Measurements from ENCODE around the gene COL19A1. TPM values are rescaled to one million over a fixed set of nuclear protein-coding genes. Genes with fewer than 3 reads are reported as not detected.
"Not testable (repeated sequence)": the region's sequence is repeated elsewhere in the genome, so short reads cannot be mapped to it uniquely, and the experiment has no call there.

COL19A1 gene
- total RNA-seq, 1 donor from 2014 or later = 0.98 TPM

DNA sequence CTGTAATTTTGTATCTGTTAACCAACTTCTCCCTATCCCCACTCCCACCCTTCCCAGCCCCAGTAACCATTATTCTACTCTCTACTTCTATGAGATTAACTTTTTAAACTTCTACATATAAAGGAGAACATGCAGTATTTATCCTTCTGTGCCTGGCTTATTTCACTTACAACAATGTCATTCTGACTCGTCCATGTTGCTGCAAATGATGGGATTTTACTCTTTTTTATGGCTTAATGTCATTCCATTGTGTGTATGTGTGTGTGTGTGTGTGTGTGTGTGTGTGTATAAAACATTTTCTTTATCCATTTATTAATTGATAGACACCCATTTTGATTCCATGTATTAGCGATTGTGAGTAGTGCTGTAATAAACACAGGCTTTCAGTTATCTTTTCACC lies 76.1 kb downstream of the COL19A1 start:
- DNase-seq (ENCODE audit: low spot score) = no peak
- intact Hi-C loops (cut with DNase I) = no loop called here
- no peak for ATAC-seq

DNA sequence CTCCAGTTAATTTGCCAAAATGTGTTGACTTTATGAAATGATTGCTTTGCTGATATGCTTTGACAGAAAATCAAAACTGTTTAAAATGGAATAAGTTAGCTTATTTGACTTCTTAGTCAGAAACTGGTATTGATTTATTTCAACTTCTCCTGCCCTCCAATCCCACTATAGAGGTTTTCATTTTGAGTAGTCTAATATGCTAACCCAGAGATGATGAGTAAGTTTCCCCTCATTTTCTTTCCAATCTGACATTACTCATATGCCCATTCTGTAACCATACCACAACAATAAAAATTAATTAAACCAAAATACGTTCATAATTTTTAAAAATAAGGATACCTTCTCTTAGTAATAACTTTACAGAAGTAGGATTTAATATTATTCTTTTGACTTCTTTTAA lies 78.8 kb downstream of the COL19A1 start:
- intact Hi-C loops (cut with DNase I) = no loop called here
- no peak for ATAC-seq
- no peak for DNase-seq (ENCODE audit: low spot score)

DNA sequence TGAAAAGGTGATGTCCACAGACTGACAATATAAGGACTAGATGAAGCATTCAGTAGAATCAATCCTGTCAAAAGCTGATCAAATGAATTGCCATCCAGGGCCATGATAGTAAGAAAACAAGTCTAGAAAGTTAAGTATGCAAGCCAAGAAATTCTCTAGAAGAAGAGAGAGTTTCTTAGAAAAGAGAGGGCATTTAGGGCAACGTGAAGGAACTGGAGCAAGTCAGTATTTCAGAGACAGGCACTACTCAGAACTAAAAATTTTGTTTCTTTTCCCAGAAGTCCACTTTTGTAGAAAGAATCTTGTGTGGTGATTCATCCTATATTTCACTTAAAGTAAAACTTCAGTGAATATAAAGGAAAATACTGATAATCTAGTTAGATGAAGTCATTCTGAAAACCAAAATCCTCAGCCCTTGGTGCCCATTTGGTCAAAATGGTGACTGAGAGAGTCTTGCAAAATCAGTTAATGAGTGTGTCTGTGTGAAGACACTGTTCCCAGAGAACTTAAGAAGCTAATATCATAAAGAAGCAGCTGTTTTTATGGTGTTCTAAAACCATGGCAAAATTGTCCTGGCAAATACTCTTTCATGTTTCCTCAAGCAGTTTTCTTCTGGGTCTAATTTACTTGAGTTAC lies 82.2 kb downstream of the COL19A1 start:
- intact Hi-C loops (cut with DNase I) = no loop called here
- no peak for ATAC-seq
- no peak for DNase-seq (ENCODE audit: low spot score)

DNA sequence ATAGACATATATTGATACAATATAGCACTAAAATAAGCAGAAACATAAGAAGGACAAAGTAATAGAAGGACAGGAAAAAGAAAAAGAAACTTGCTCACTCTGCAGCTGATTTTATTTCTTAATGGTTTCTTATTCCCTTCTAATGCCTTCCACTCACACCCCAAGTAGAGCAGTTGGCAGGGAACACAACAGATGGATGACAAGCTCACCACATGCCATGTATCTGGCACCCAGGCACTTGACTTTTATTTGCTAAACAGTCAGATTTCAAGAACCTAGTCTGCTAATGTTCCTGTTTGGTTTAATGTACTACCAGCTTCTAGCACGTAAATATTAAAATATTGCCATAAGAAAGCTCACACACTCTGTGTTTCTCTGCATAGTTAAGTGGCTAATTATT lies 87.1 kb downstream of the COL19A1 start:
- ATAC-seq = no peak
- intact Hi-C loops (cut with DNase I) = no loop called here
- no peak for DNase-seq (ENCODE audit: low spot score)

DNA sequence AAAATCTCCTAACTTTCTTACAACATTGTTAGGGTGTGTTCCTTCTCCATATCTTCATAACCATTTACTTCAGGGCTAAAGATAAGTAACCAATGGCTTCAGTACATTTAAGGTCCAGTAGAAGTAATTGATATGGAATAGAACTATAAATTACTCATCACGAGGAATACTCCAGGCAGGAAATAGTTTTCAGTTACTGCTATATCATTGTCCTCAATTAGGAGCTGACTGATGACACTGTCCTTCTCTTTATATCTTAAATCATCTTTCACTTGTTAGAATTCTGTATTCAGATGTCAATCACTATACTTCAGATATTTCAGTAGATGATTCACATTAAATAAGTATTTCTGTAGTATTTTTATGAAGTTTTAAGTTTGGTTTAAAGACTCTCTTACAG lies 88.4 kb downstream of the COL19A1 start:
- DNase-seq (ENCODE audit: low spot score) (no peak), ATAC-seq (no peak)
- intact Hi-C loops (cut with DNase I) = no loop called here

DNA sequence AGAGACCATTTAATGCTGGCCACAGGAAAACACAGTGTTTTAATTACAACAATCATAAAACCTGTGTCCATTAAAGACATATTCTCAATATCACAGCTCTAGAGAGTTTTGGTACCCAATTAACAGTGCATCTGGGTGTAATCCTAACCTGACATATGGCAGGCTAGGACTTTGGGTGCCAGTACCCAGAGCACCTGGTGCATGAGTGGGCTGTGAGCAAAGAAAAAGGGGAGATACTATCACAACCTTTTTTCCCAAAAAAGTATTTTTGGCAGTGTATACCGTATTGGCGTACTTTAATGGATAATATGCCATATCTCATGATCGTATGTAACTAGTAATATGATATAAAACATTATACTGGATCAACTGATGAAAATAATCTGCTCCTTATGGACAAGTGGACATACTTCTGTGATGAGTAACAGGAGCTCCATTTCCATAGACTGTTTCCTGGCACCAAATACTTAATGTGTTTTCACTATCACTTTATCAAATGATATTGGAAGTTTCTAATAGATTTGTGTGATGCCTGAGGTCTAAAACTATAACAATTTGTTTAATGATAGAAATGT lies 91.7 kb downstream of the COL19A1 start:
- ATAC-seq (no peak), DNase-seq (ENCODE audit: low spot score) (no peak)
- intact Hi-C loops (cut with DNase I) = no loop called here

DNA sequence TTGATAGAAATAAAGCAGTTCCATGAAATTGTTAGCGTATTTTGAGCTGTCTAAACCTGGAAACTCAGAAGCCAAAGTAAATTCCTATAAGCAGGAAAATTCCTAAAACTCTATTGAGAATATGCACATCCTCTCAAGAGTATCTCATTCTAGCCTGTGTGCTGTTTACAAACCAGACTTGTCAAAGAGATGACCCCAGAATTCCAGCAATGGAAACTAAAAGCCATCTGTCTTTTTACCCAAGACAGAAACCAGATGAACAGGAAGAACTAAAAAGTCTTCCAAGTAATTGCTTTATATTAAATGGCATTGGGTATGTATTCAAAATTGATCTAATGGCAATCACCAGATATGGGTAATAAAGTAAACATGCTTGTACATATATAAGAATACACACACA lies 92.6 kb downstream of the COL19A1 start:
- intact Hi-C loops (cut with DNase I) = no loop called here
- DNase-seq (ENCODE audit: low spot score) = no peak
- ATAC-seq = no peak

DNA sequence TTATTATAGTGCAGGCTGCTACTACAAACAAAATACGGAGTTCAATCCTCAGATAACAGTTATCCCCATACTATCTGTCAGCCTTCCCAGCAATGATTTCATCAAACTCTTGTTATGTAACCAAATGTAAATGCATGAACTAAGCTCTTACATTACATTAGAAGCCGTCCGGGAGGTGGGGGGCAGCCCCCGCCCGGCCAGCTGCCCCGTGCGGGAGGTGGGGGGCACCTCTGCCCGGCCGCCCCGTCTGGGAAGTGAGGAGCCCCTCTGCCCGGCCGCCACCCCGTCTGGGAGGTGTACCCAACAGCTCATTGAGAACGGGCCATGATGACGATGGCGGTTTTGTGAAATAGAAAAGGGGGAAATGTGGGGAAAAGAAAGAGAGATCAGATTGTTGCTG lies 99.6 kb downstream of the COL19A1 start:
- ATAC-seq; DNase-seq (ENCODE audit: low spot score); intact Hi-C loops (cut with DNase I): not testable (repeated sequence)

DNA sequence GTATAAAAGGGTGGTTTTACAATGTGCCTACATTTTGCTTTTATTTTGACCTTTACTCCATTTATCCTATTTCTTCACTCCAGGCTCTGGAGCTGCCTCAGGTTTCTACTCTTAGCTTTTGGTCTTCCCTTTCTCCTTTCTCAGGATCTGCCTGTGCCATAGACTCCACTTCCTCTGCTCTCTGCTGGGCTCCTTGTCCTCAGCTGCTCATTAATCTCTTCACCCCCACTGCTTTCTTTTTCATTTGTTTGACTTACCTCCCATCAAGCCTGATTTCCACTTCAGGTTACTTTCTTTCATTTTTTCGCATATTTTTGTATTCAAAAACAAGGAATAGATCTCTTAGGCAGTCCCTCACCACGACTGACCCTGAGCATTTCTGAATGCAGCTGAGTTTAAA lies 106.8 kb downstream of the COL19A1 start:
- ATAC-seq (no peak), DNase-seq (ENCODE audit: low spot score) (no peak)
- intact Hi-C loops (cut with DNase I) = no loop called here

DNA sequence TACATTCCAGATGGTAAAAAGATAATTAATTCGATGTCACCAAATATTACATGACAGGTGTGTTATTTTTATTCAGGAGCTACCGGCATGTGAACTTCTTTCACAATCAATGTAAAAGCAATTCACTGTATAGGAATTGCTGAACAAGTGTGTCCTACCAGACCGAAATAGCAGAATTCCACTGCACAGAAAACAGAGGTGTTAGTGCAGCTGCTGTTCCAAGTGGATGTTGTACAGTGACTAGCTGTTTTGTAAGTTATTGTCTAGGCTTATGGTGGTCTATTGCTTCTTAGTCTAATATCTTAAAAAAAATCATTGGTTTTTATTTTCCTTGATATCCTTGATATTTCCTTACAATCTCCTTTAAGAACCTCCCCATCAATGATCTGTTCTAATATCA lies 107.4 kb downstream of the COL19A1 start:
- DNase-seq (ENCODE audit: low spot score) = no peak
- ATAC-seq = no peak
- intact Hi-C loops (cut with DNase I) = no loop called here

DNA sequence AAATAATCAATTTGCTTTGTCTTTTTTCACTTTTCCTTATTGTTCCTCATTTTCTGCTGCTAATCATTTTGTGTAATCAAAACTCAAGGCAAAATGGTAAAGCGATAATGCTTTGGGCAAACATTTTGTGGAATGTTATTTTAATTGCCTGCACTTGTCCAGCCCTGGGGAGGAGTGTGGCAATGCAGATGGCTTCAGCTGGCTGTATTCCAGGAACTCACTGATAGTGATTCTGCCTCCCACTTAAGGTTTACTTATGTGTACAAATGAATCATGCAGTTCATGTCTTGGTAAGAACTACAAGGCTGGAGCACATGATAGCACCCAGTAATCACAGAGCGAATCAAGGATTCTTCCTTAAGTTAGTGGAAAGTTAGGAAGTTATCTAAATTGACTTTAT lies 107.8 kb downstream of the COL19A1 start:
- ATAC-seq = no peak
- intact Hi-C loops (cut with DNase I) = no loop called here
- DNase-seq (ENCODE audit: low spot score) = no peak

DNA sequence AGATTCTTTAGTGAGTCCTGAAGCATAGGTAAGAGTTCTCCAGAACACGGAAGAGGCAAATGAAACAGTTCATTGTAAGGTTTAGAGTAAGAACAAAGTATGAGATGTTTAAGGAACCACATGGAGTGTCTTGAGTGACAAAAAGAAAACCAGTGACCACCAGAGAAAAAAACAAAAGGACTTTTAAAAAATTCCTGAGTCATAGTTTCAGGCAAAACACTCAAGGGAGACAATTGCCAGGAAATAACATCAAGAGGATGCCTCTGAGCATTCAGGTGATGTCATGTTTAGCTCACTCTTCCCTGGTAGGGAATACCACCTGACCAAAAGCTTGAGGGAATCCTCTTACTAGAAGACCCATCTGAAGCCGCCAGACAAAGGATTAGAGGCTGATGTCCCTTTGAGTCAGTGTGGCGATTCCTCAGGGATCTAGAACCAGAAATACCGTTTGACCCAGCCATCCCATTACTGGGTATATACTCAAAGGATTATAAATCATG lies 110.3 kb downstream of the COL19A1 start:
- intact Hi-C loops (cut with DNase I) = no loop called here
- DNase-seq (ENCODE audit: low spot score) = no peak
- ATAC-seq = no peak

DNA sequence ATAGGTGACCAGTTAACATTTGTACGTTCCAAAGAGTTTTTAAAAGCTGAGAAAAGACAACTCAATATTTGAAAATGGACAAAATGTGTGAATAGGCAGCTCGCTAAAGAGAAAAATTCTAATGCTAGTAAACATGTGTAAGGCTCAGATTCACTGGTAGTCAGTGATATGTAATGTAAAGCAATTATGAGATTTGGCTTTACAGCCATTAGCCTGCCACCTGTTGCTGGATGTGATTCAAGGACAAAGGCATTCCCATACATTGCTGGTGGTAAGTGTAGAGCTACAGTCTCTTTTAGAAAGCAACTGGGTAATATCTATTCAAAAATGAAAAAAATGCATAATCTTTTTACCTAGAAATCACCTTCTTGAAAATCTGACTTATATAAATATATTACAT lies 114.3 kb downstream of the COL19A1 start:
- DNase-seq (ENCODE audit: low spot score) (no peak), ATAC-seq (no peak)
- intact Hi-C loops (cut with DNase I) = no loop called here

DNA sequence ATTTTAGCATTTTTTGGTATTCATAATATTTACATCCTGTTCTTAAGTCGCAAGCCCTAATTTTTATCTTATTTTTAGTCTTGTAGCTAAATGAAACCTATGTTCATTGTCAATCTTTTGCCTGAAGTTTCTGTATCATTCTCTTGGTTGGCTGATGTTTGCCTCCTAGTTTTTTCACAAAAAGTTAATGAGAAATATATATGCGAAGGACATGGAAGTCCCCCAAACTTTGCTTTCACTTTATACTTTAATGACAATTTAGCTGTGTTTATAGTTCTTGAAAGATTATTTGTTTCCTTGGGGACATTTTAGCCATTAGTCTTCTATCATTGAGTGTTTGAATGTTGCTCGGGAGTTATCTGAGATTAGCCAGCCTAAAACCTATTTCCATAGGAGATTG lies 118.2 kb downstream of the COL19A1 start:
- DNase-seq (ENCODE audit: low spot score) (no peak), ATAC-seq (no peak)
- intact Hi-C loops (cut with DNase I) = no loop called here

DNA sequence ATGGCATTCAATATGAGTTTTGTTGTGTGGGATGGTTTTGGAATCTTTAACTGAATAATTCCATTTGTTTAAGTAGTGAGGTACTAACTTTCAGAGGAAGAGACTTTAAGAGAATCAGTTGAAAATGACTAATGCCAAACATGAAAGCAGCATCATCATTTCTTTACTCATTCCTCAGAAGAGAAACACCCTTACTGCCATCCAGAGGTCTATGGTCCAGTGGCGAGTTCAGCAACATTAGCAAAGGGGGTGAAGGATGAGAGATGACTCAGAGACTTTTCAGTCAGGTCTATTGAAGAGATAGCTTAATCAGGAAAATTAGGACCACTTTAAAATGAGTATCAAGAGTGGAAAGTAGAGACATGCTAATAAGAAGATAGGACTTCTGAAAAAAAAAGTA lies 118.8 kb downstream of the COL19A1 start:
- ATAC-seq = no peak
- intact Hi-C loops (cut with DNase I) = no loop called here
- DNase-seq (ENCODE audit: low spot score) = no peak

DNA sequence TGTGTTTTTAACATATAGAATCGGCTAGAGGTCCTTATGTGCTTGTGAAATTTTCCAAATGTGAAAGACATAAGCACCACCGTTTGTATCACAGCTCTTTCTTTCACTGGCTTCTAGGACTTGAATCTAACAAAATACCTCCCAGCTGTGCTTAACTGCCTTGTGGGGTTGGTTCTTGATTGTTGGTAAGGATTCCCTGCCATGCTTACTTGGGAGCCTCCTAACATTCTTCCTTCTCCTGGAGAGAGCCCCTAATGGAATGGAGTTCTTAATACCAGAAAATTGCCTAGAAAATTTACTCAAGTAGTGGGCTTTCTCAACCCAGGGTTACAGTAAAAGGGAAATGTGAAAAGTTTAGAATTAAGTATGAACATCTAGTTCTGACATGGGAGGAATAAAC lies 121.2 kb downstream of the COL19A1 start:
- DNase-seq (ENCODE audit: low spot score) (no peak), ATAC-seq (no peak)
- intact Hi-C loops (cut with DNase I) = no loop called here

DNA sequence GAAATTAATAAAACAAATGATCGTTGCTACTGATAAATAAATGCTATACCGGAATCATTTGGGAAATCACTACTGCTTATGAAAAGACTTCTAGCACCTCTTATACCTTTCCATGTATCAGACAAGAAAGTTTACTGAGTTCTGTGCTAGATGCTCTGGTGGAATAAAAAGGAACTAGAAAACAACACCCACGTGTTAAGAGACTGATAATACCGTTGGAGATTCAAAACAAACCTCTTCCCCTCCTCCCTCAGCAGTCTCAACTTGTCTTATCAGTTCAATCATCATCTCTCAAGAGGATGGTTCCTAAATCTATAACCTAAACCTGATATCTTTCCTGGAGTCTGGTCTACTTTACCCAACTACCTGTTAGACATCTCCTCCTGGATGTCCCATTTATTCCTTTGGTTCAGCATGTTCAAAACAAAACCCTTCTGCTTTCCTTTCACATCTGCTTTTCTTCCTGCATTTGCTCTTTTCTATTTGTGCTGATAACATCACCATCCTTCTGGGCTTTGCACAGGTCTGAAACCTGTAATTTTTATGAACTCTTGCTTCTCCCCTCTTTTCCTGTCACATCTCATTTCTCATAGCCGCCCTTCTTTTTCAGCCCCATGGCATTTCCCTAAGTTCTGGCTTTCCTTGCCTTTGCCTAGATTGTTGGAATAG lies 122.2 kb downstream of the COL19A1 start:
- ATAC-seq (no peak), DNase-seq (ENCODE audit: low spot score) (no peak)
- intact Hi-C loops (cut with DNase I) = no loop called here

DNA sequence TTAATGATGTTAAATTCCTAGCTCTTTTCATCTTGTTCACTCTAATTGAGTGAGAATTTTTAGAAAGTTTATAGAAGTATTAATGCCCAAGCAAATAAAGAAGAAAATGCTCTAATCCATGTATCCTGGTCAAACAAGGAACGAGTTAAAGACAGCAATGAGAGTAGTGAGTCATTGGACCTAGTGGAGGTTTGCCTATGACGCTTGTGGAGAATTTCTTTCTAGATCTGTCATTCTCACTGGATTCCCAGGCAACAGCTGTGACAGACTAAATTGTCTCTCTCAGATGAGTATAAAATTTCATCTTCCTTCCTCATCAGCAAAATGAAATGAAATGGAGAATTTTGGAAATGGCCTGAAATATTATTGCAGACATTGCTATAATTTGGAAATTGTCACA lies 127.9 kb downstream of the COL19A1 start:
- intact Hi-C loops (cut with DNase I) = no loop called here
- no peak for ATAC-seq
- DNase-seq (ENCODE audit: low spot score) = no peak

DNA sequence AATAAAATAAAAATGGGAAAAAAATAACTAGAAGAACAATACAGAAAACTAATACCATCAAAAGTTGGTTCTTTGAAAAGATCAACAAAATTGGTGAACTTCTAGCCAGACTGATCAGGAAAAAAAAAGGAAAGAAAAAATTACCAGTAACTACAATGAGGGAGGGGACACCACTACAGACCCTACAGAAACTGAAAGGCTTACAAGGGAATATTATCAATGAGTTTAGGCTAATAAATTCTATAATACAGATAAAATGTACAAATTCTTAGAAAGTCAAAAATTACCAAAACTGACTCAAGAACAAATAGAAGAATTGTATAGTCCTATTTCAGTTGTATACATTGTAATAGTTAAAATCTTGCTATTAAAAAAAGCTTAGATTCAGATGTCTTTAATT lies 141.8 kb downstream of the COL19A1 start:
- no peak for DNase-seq (ENCODE audit: low spot score)
- no peak for ATAC-seq
- intact Hi-C loops (cut with DNase I) = no loop called here

DNA sequence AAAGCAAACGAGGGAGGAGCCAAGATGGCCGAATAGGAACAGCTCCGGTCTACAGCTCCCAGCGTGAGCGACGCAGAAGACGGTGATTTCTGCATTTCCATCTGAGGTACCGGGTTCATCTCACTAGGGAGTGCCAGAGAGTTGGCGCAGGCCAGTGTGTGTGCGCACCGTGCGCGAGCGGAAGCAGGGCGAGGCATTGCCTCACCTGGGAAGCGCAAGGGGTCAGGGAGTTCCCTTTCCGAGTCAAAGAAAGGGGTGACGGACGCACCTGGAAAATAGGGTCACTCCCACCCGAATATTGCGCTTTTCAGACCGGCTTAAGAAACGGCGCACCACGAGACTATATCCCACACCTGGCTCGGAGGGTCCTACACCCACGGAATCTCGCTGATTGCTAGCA lies 144.0 kb downstream of the COL19A1 start:
- ATAC-seq; DNase-seq (ENCODE audit: low spot score); intact Hi-C loops (cut with DNase I): not testable (repeated sequence)

DNA sequence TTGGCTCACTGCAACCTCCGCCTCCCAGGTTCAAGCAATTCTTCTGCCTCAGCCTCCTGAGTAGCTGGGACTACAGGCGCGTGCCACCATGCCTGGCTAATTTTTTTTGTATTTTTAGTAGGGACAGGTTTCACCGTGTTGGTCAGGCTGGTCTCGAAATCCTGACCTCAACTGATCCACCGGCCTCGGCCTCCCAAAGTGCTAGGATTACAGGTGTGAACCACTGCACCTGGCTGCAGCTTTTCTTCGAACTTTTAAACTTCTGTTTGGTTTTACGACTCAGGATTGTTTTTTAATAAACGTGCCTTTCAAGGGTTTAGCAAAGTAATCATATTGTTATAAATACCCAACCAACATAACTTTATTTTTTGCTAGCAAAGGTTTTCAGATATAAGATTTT lies 156.8 kb downstream of the COL19A1 start:
- DNase-seq (ENCODE audit: low spot score); ATAC-seq; intact Hi-C loops (cut with DNase I): not testable (repeated sequence)

All from sciatic nerve (tissue), 2 donors.